ENCODE results near the gene FAM181A. TPM values are rescaled to one million over a fixed set of nuclear protein-coding genes. Genes with fewer than 3 reads are reported as not detected.

Gene FAM181A
- not detected in 2 replicates for total RNA-seq

- no peak for DNase-seq (ENCODE audit: low read depth)
These were observed at the start of gene FAM181A for GRCh38 chr14:93926873-93927799. TSS of gene FAM181A (plus strand) at chr14:93927344. CDS start at chr14:93928286, 942 bp downstream.

GRCh38 chr14:93878212-93878611 is 48.9 kb upstream of the FAM181A start:
- no peak for DNase-seq (ENCODE audit: low read depth)

GRCh38 chr14:93878871-93879270 is 48.3 kb upstream of the FAM181A start:
- DNase-seq (ENCODE audit: low read depth): no peak

GRCh38 chr14:93879362-93879983 is 47.7 kb upstream of the FAM181A start:
- no peak for DNase-seq (ENCODE audit: low read depth)

GRCh38 chr14:93880021-93880820 is 46.9 kb upstream of the FAM181A start:
- DNase-seq (ENCODE audit: low read depth): peak; percentile 6

- DNase-seq (ENCODE audit: low read depth): no peak
These were observed 42.2 kb upstream of the FAM181A start for GRCh38 chr14:93884950-93885349.

GRCh38 chr14:93888995-93889394 is 38.1 kb upstream of the FAM181A start:
- no peak for DNase-seq (ENCODE audit: low read depth)

GRCh38 chr14:93889739-93890483 is 37.2 kb upstream of the FAM181A start:
- DNase-seq (ENCODE audit: low read depth): no peak

GRCh38 chr14:93891756-93892504 is 35.2 kb upstream of the FAM181A start:
- peak; percentile 1 for DNase-seq (ENCODE audit: low read depth)

- DNase-seq (ENCODE audit: low read depth): no peak
These were observed 34.7 kb upstream of the FAM181A start for GRCh38 chr14:93892505-93892839.

GRCh38 chr14:93892923-93893558 is 34.1 kb upstream of the FAM181A start:
- DNase-seq (ENCODE audit: low read depth): peak; percentile 19

- no peak for DNase-seq (ENCODE audit: low read depth)
These were observed 33.4 kb upstream of the FAM181A start for GRCh38 chr14:93893661-93894261.

- no peak for DNase-seq (ENCODE audit: low read depth)
These were observed 32.0 kb upstream of the FAM181A start for GRCh38 chr14:93895023-93895604.

GRCh38 chr14:93897476-93897845 is 29.7 kb upstream of the FAM181A start:
- DNase-seq (ENCODE audit: low read depth): no peak

GRCh38 chr14:93898081-93898611 is 29.0 kb upstream of the FAM181A start:
- no peak for DNase-seq (ENCODE audit: low read depth)

- no peak for DNase-seq (ENCODE audit: low read depth)
These were observed 28.4 kb upstream of the FAM181A start for GRCh38 chr14:93898731-93899130.

GRCh38 chr14:93901813-93902212 is 25.3 kb upstream of the FAM181A start:
- DNase-seq (ENCODE audit: low read depth): peak; percentile 47

GRCh38 chr14:93902619-93903307 is 24.4 kb upstream of the FAM181A start:
- no peak for DNase-seq (ENCODE audit: low read depth)
